Peyer's patch (tissue), 4 donors: Measurements from ENCODE around the gene SLCO3A1. TPM values are rescaled to one million over a fixed set of nuclear protein-coding genes. Genes with fewer than 3 reads are reported as not detected.

Experiments
- DNase-seq, 3 donors: peaks; one replicate each; pipeline ENCODE4 v3.0.0-alpha.2; 2017 to 2019
- H3K27ac ChIP-seq, 4 donors: fragments of 200-600 bp; sonication (generic); one replicate each; pipeline ENCODE4 v1.5.1; 2016 to 2019
- H3K27me3 ChIP-seq, 2 donors: fragments of 200-600 bp; sonication (generic); one replicate each; pipeline ENCODE4 v1.5.1; 2019
- H3K36me3 ChIP-seq, 3 donors: fragments of 200-600 bp; sonication (generic); one replicate each; pipeline ENCODE4 v1.5.1; 2016 to 2019
- H3K4me1 ChIP-seq, 4 donors: fragments of 200-600 bp; sonication (generic); one replicate each; pipeline ENCODE4 v1.5.1; 2016 to 2019
- H3K4me3 ChIP-seq, 4 donors: fragments of 200-600 bp; sonication (generic); 1 replicate in 3 of 4; 2 replicates in 1 of 4; pipeline ENCODE4 v1.5.1; 2016 to 2019; ENCODE audit warnings: mild to moderate bottlenecking in 1 of 4
- H3K9me3 ChIP-seq, 4 donors: fragments of 200-600 bp; sonication (generic); one replicate each; pipeline ENCODE4 v1.5.1; 2016 to 2019; ENCODE audit warnings: mild to moderate bottlenecking in 1 of 4
- CTCF ChIP-seq, 6 experiments: fragments of 450-650 bp in 4 of 6; fragments of 200-600 bp in 2 of 6; sonication (generic) in 1 of 6; IDR thresholded peaks; one replicate each; pipeline ENCODE4 v1.5.1; 2017 to 2019; ENCODE audit warnings: antibody characterized with exemption in 6 of 6, mild to moderate bottlenecking in 3 of 6, moderate library complexity in 1 of 6
- POLR2A ChIP-seq, 2 donors: fragments of 450-650 bp; IDR thresholded peaks; one replicate each; pipeline ENCODE4 v1.5.1; 2017; ENCODE audit warnings: antibody characterized with exemption in 2 of 2, mild to moderate bottlenecking in 2 of 2, moderate library complexity in 2 of 2
- total RNA-seq, 4 donors: library from RNA; depleted of rRNA; stranded (reverse); fragments of >200 nt; gene quantifications; one replicate each; pipeline ENCODE4 v1.1.0, GENCODE V29; 2016

Gene SLCO3A1
- total RNA-seq, 4 donors from 2014 or later: 2.1 to 8.3 (median 5.0) TPM

- no peak for DNase-seq
- Histone ChIP-seq H3K4me3 (no peak overlapping the region), H3K27ac (no peak overlapping the region), H3K9me3 (no peaks in the 10 kb centered on the region), H3K36me3 (no peaks in the 10 kb centered on the region), H3K27me3 (no peaks in the 10 kb centered on the region), H3K4me1 (no peaks in the 10 kb centered on the region)
- TF ChIP-seq POLR2A (IDR thresholded peaks at IDR 0.05) (no peak), CTCF (IDR thresholded peaks at IDR 0.05) (no peak)
These were observed 288.1 kb downstream of the SLCO3A1 start for GRCh38 chr15:92141607-92142006.

- TF ChIP-seq CTCF (IDR thresholded peaks at IDR 0.05) (no peak), POLR2A (IDR thresholded peaks at IDR 0.05) (no peak)
- Histone ChIP-seq H3K27ac (no peak overlapping the region), H3K36me3 (no peaks in the 10 kb centered on the region), H3K27me3 (no peaks in the 10 kb centered on the region), H3K4me3 (no peak overlapping the region), H3K4me1 (no peaks in the 10 kb centered on the region), H3K9me3 (no peaks in the 10 kb centered on the region)
- DNase-seq: no peak
These were observed 289.0 kb downstream of the SLCO3A1 start for GRCh38 chr15:92142242-92143232.

- no peaks in the 10 kb centered on the region for H3K27me3 ChIP-seq
- no peak overlapping the region for H3K27ac ChIP-seq
- no peaks in the 10 kb centered on the region for H3K9me3 ChIP-seq
- no peaks in the 10 kb centered on the region for H3K4me1 ChIP-seq
- no peak for TF ChIP-seq POLR2A (IDR thresholded peaks at IDR 0.05)
- no peak for TF ChIP-seq CTCF (IDR thresholded peaks at IDR 0.05)
- DNase-seq: peak in 1 of 3 donors; percentile 32
- H3K4me3 ChIP-seq: no peak overlapping the region
- no peaks in the 10 kb centered on the region for H3K36me3 ChIP-seq
These were observed 290.3 kb downstream of the SLCO3A1 start for GRCh38 chr15:92143765-92144164.

- Histone ChIP-seq H3K9me3 (no peaks in the 10 kb centered on the region), H3K4me3 (no peak overlapping the region), H3K27ac (no peak overlapping the region), H3K27me3 (no peaks in the 10 kb centered on the region), H3K4me1 (no peaks in the 10 kb centered on the region), H3K36me3 (peaks cover 0 to 4% (median 0%) of the 10 kb centered on the region in 3 donors)
- TF ChIP-seq POLR2A (IDR thresholded peaks at IDR 0.05) (no peak), CTCF (IDR thresholded peaks at IDR 0.05) (no peak)
- peak in 1 of 3 donors; percentile 20 for DNase-seq
These were observed 293.1 kb downstream of the SLCO3A1 start for GRCh38 chr15:92146511-92147150.

- H3K27me3 ChIP-seq: no peaks in the 10 kb centered on the region
- DNase-seq: no peak
- H3K27ac ChIP-seq: no peak overlapping the region
- H3K4me3 ChIP-seq: no peak overlapping the region
- no peaks in the 10 kb centered on the region for H3K4me1 ChIP-seq
- TF ChIP-seq POLR2A (IDR thresholded peaks at IDR 0.05) (no peak), CTCF (IDR thresholded peaks at IDR 0.05) (no peak)
- H3K36me3 ChIP-seq: peaks cover 0 to 4% (median 0%) of the 10 kb centered on the region in 3 donors
- H3K9me3 ChIP-seq: no peaks in the 10 kb centered on the region
These were observed 295.5 kb downstream of the SLCO3A1 start for GRCh38 chr15:92149029-92149428.
